Measurements from ENCODE around the gene ZBTB40. TPM values are rescaled to one million over a fixed set of nuclear protein-coding genes. Genes with fewer than 3 reads are reported as not detected.

The ZBTB40 gene
- total RNA-seq, 4 donors from 2014 or later, result 13.8 to 21.1 (median 18.4) TPM

GRCh38 chr1:22576150-22576544, 124.5 kb downstream of the ZBTB40 start:
- no peaks in the 10 kb centered on the region for H3K9me3 ChIP-seq
- DNase-seq (ENCODE audit: extremely low spot score), result no peak
- H3K4me3 ChIP-seq, result no peak overlapping the region
- WGBS, result 81% methylated on average over 18 of the region's 23 CpGs
- no peak overlapping the region for H3K27ac ChIP-seq (replicated peaks in 1 of 4)
- TF ChIP-seq CTCF (IDR thresholded peaks at IDR 0.05) (no peak), EP300 (IDR thresholded peaks at IDR 0.05) (no peak), POLR2A (IDR thresholded peaks at IDR 0.05; ENCODE audit: low read depth) (no peak), POLR2AphosphoS5 (IDR thresholded peaks at IDR 0.05) (no peak)
- H3K4me1 ChIP-seq, result no peaks in the 10 kb centered on the region
- H3K36me3 ChIP-seq, result no peaks in the 10 kb centered on the region
- intact Hi-C loops (cut with DNase I), result no loop called here
- peaks cover 0 to 46% (median 0%) of the 10 kb centered on the region in 4 donors for H3K27me3 ChIP-seq

- TF ChIP-seq CTCF (IDR thresholded peaks at IDR 0.05) (no peak), POLR2AphosphoS5 (IDR thresholded peaks at IDR 0.05) (no peak), EP300 (IDR thresholded peaks at IDR 0.05) (no peak), POLR2A (IDR thresholded peaks at IDR 0.05; ENCODE audit: low read depth) (no peak)
- H3K4me3 ChIP-seq, result no peak overlapping the region
- DNase-seq (ENCODE audit: extremely low spot score), result no peak
- WGBS, result 93% methylated on average over 21 of the region's 24 CpGs
- intact Hi-C loops (cut with DNase I), result no loop called here
- H3K36me3 ChIP-seq, result no peaks in the 10 kb centered on the region
- peaks cover 0 to 42% (median 0%) of the 10 kb centered on the region in 4 donors for H3K27me3 ChIP-seq
- H3K9me3 ChIP-seq, result no peaks in the 10 kb centered on the region
- H3K27ac ChIP-seq (replicated peaks in 1 of 4), result no peak overlapping the region
- no peaks in the 10 kb centered on the region for H3K4me1 ChIP-seq
Observed at GRCh38 chr1:22576617-22577016, 125.0 kb downstream of the ZBTB40 start.

GRCh38 chr1:22578732-22579361, 127.2 kb downstream of the ZBTB40 start:
- no peak for DNase-seq (ENCODE audit: extremely low spot score)
- Histone ChIP-seq H3K4me3 (no peak overlapping the region), H3K4me1 (peaks cover 5 to 13% (median 9%) of the 10 kb centered on the region in 4 donors), H3K27ac (replicated peaks in 1 of 4) (no peak overlapping the region), H3K27me3 (peaks cover 0 to 20% (median 0%) of the 10 kb centered on the region in 4 donors), H3K9me3 (no peaks in the 10 kb centered on the region), H3K36me3 (no peaks in the 10 kb centered on the region)
- TF ChIP-seq POLR2AphosphoS5 (IDR thresholded peaks at IDR 0.05) (no peak), POLR2A (IDR thresholded peaks at IDR 0.05; ENCODE audit: low read depth) (no peak), EP300 (IDR thresholded peaks at IDR 0.05) (no peak), CTCF (IDR thresholded peaks at IDR 0.05) (no peak)
- intact Hi-C loops (cut with DNase I), result no loop called here
- WGBS, result 91% methylated on average over 12 of the region's 12 CpGs

GRCh38 chr1:22579541-22580155, 128.0 kb downstream of the ZBTB40 start:
- H3K9me3 ChIP-seq, result no peaks in the 10 kb centered on the region
- H3K36me3 ChIP-seq, result no peaks in the 10 kb centered on the region
- no peak overlapping the region for H3K4me3 ChIP-seq
- WGBS, result 36% methylated on average over 6 of the region's 7 CpGs
- no peak for TF ChIP-seq POLR2AphosphoS5 (IDR thresholded peaks at IDR 0.05)
- TF ChIP-seq EP300 (IDR thresholded peaks at IDR 0.05), result no peak
- no peak for TF ChIP-seq POLR2A (IDR thresholded peaks at IDR 0.05; ENCODE audit: low read depth)
- TF ChIP-seq CTCF (IDR thresholded peaks at IDR 0.05), result no peak
- H3K4me1 ChIP-seq, result peaks cover 5 to 13% (median 9%) of the 10 kb centered on the region in 4 donors
- intact Hi-C loops (cut with DNase I), result no loop called here
- H3K27me3 ChIP-seq, result peaks cover 0 to 14% (median 0%) of the 10 kb centered on the region in 4 donors
- DNase-seq (ENCODE audit: extremely low spot score), result no peak
- no peak overlapping the region for H3K27ac ChIP-seq (replicated peaks in 1 of 4)

Other genes starting within 250 kb of the ZBTB40 start
- not detected for gene EPHA8, start 111.6 kb downstream of the ZBTB40 start, total RNA-seq
- 100 to 1,000 TPM; 132 to 359 (median 164) TPM for gene C1QA, start 184.8 kb downstream of the ZBTB40 start, total RNA-seq
- gene C1QC, start 191.8 kb downstream of the ZBTB40 start, total RNA-seq, result 100 to 1,000 TPM; 171 to 311 (median 181) TPM
- gene C1QB, start 201.4 kb downstream of the ZBTB40 start, total RNA-seq, result 100 to 1,000 TPM; 254 to 583 (median 288) TPM

All from esophagus muscularis mucosa (tissue), 4 donors.